HEK293 (cell line): ENCODE data around the gene FRYL.

Experiments used
- CTCF ChIA-PET: fragments of 350-600 bp; formaldehyde crosslinking; extraction: SDS; loops from one replicate; lab custom pipeline; 2021; ENCODE audit warnings: antibody characterized with exemption; lab: Yijun Ruan, JAX
- POLR2A ChIA-PET: fragments of 300-600 bp; formaldehyde crosslinking; extraction: SDS; loops from one replicate; lab custom pipeline; 2020; ENCODE audit warnings: antibody characterized with exemption, inconsistent platforms; lab: Yijun Ruan, JAX
- H3K27ac ChIP-seq: fragments of 200-500 bp; sonication (Bioruptor generic); 2 replicates; pipeline ENCODE4 v1.5.1; 2014; ENCODE audit warnings: low read depth, low read length, control low read depth, inconsistent platforms; ENCODE audit errors: extremely low read depth
- H3K36me3 ChIP-seq, 2 experiments: fragments of 200-500 bp in 1 of 2; sonication (Bioruptor generic) in 1 of 2; 1 replicate in 1 of 2; 2 replicates in 1 of 2; pipeline ENCODE4 v1.5.1; 2014 to 2017; ENCODE audit warnings: inconsistent platforms in 2 of 2, low read length in 2 of 2; ENCODE audit not compliant: control insufficient read depth in 2 of 2, insufficient read depth in 1 of 2
- H3K4me1 ChIP-seq: fragments of 200-500 bp; sonication (Bioruptor generic); 2 replicates; pipeline ENCODE4 v1.5.1; 2014; ENCODE audit warnings: mild to moderate bottlenecking, low read length, inconsistent platforms; ENCODE audit not compliant: control insufficient read depth, insufficient read depth
- H3K4me3 ChIP-seq: 2 replicates; pipeline ENCODE4 v1.5.1; 2011; ENCODE audit warnings: low read depth, mild to moderate bottlenecking, control low read depth, low read length, moderate library complexity
- H3K9me3 ChIP-seq: fragments of 200-500 bp; sonication (Bioruptor generic); 2 replicates; pipeline ENCODE4 v1.5.1; 2014; ENCODE audit warnings: low read depth, low read length, inconsistent platforms; ENCODE audit not compliant: control insufficient read depth, insufficient read depth
- CTCF ChIP-seq: fragments of 450-650 bp; formaldehyde crosslinking; IDR thresholded peaks from 2 replicates; pipeline ENCODE4 v1.5.1; 2016; ENCODE audit warnings: missing biosample characterization, missing genetic modification characterization
- KLF16 ChIP-seq: fragments of 450-650 bp; formaldehyde crosslinking; IDR thresholded peaks from 2 replicates; pipeline ENCODE4 v1.5.1; 2017; ENCODE audit warnings: missing biosample characterization, missing genetic modification characterization
- MZF1 ChIP-seq: fragments of 450-650 bp; formaldehyde crosslinking; IDR thresholded peaks from 2 replicates; pipeline ENCODE4 v1.5.1; 2017; ENCODE audit warnings: missing biosample characterization, missing genetic modification characterization, borderline replicate concordance
- PRDM1 ChIP-seq: fragments of 450-650 bp; formaldehyde crosslinking; IDR thresholded peaks from 2 replicates; pipeline ENCODE4; 2016; ENCODE audit warnings: missing biosample characterization, missing genetic modification characterization
- SCRT1 ChIP-seq: fragments of 450-650 bp; formaldehyde crosslinking; IDR thresholded peaks from 2 replicates; pipeline ENCODE4 v1.5.1; 2016; ENCODE audit warnings: missing biosample characterization, missing genetic modification characterization, borderline replicate concordance
- ZBTB44 ChIP-seq: fragments of 450-650 bp; IDR thresholded peaks from 2 replicates; pipeline ENCODE4 v1.5.1; 2018; ENCODE audit warnings: missing biosample characterization, mild to moderate bottlenecking, missing genetic modification characterization
- ZFP41 ChIP-seq: fragments of 450-650 bp; formaldehyde crosslinking; IDR thresholded peaks from 2 replicates; pipeline ENCODE4 v1.5.1; 2016; ENCODE audit warnings: missing biosample characterization, missing genetic modification characterization, borderline replicate concordance
- ZNF202 ChIP-seq: fragments of 450-650 bp; formaldehyde crosslinking; IDR thresholded peaks from 2 replicates; pipeline ENCODE4 v1.5.1; 2016; ENCODE audit warnings: missing biosample characterization, missing genetic modification characterization, borderline replicate concordance
- ZNF221 ChIP-seq: fragments of 450-650 bp; formaldehyde crosslinking; IDR thresholded peaks from 2 replicates; pipeline ENCODE4 v1.5.1; 2017; ENCODE audit warnings: missing biosample characterization, missing genetic modification characterization, borderline replicate concordance
- ZNF280D ChIP-seq: fragments of 450-650 bp; formaldehyde crosslinking; IDR thresholded peaks from 2 replicates; pipeline ENCODE4 v1.5.1; 2016; ENCODE audit warnings: missing biosample characterization, missing genetic modification characterization
- ZNF302 ChIP-seq: fragments of 450-650 bp; formaldehyde crosslinking; IDR thresholded peaks from 2 replicates; pipeline ENCODE4 v1.5.1; 2016; ENCODE audit warnings: missing biosample characterization, missing genetic modification characterization, low read depth
- ZNF391 ChIP-seq: fragments of 450-650 bp; formaldehyde crosslinking; IDR thresholded peaks from 2 replicates; pipeline ENCODE4 v1.5.1; 2016; ENCODE audit warnings: low read depth, missing biosample characterization, missing genetic modification characterization, borderline replicate concordance
- ZNF449 ChIP-seq: fragments of 450-650 bp; formaldehyde crosslinking; IDR thresholded peaks from 2 replicates; pipeline ENCODE4 v1.5.1; 2017; ENCODE audit warnings: missing biosample characterization, mild to moderate bottlenecking, missing genetic modification characterization, moderate library complexity
- ZNF610 ChIP-seq: fragments of 450-650 bp; formaldehyde crosslinking; IDR thresholded peaks from 2 replicates; pipeline ENCODE4 v1.5.1; 2016; ENCODE audit warnings: missing biosample characterization, missing genetic modification characterization, borderline replicate concordance
- ZNF660 ChIP-seq: fragments of 450-650 bp; IDR thresholded peaks from 2 replicates; pipeline ENCODE4 v1.5.1; 2018; ENCODE audit warnings: missing biosample characterization, mild to moderate bottlenecking, missing genetic modification characterization
- ZNF791 ChIP-seq: fragments of 450-650 bp; formaldehyde crosslinking; IDR thresholded peaks from 2 replicates; pipeline ENCODE4 v1.5.1; 2016; ENCODE audit warnings: missing biosample characterization, missing genetic modification characterization
- TF ChIP-seq, protein P1 (sequence below): fragments of 450-650 bp; formaldehyde crosslinking; IDR thresholded peaks from 2 replicates; pipeline ENCODE4 v1.5.1; 2016; ENCODE audit warnings: missing biosample characterization, missing genetic modification characterization, borderline replicate concordance
- TF ChIP-seq, protein P2 (sequence below): fragments of 450-650 bp; formaldehyde crosslinking; IDR thresholded peaks from 2 replicates; pipeline ENCODE4 v1.5.1; 2016; ENCODE audit warnings: missing biosample characterization, missing genetic modification characterization

The FRYL gene

DNA sequence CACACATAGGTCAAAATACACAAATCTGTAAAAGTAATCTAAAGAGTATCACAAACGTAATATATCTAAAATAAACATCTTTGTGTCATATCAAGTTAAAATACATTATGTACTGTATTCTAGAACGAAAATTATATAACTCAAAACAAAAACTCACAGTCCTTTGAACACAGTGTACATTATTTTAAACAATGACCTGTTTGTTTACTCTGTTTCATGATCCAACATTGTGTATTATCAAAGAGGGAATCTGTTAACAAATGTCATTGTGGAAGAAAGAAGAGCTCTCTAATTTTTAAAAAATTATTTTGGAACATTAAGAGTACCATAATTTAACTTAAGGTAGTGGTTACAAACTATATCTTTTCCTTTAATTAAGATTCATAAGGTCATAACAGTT is 144.1 kb downstream of the FRYL start (continued):
- TF ChIP-seq ZNF449 (tag by site-specific recombination) = no peak
- no peak for TF ChIP-seq SCRT1 (tag by site-specific recombination)
- no peak for TF ChIP-seq CTCF
- no peak for TF ChIP-seq ZFP41 (tag by site-specific recombination)
- TF ChIP-seq ZBTB44 = no peak
- no peak for TF ChIP-seq ZNF280D
- TF ChIP-seq KLF16 (tag by site-specific recombination) = no peak

GRCh38 chr4:48635310-48635709 is 144.8 kb downstream of the FRYL start:
- no peak overlapping the region for H3K27ac ChIP-seq
- CTCF ChIA-PET = interaction anchor here (0.6 kb wide), 1 partner anchor 150 kb away, joined by 3 read pairs; no protein-coding TSS in a partner anchor
- H3K36me3 ChIP-seq = no peaks in the 10 kb centered on the region
- H3K4me3 ChIP-seq = no peak overlapping the region
- TF ChIP-seq ZNF610 (tag by site-specific recombination) (no peak), PRDM1 (tag by site-specific recombination) (peak; percentile 51)
- H3K4me1 ChIP-seq = no peaks in the 10 kb centered on the region
- POLR2A ChIA-PET = interaction anchor here (0.6 kb wide), 1 partner anchor 289 kb away, joined by 3 read pairs; no protein-coding TSS in a partner anchor
- no peaks in the 10 kb centered on the region for H3K9me3 ChIP-seq

GRCh38 chr4:48634688-48635308 is 145.3 kb downstream of the FRYL start:
- POLR2A ChIA-PET = no interaction called here
- Histone ChIP-seq H3K4me1 (no peaks in the 10 kb centered on the region), H3K36me3 (no peaks in the 10 kb centered on the region), H3K9me3 (no peaks in the 10 kb centered on the region), H3K27ac (no peak overlapping the region), H3K4me3 (no peak overlapping the region)
- CTCF ChIA-PET = interaction anchor here (0.6 kb wide), 1 partner anchor 149 kb away, joined by 3 read pairs; no protein-coding TSS in a partner anchor
- TF ChIP-seq ZNF202 (tag by site-specific recombination) = no peak
- TF ChIP-seq, protein P1, sequence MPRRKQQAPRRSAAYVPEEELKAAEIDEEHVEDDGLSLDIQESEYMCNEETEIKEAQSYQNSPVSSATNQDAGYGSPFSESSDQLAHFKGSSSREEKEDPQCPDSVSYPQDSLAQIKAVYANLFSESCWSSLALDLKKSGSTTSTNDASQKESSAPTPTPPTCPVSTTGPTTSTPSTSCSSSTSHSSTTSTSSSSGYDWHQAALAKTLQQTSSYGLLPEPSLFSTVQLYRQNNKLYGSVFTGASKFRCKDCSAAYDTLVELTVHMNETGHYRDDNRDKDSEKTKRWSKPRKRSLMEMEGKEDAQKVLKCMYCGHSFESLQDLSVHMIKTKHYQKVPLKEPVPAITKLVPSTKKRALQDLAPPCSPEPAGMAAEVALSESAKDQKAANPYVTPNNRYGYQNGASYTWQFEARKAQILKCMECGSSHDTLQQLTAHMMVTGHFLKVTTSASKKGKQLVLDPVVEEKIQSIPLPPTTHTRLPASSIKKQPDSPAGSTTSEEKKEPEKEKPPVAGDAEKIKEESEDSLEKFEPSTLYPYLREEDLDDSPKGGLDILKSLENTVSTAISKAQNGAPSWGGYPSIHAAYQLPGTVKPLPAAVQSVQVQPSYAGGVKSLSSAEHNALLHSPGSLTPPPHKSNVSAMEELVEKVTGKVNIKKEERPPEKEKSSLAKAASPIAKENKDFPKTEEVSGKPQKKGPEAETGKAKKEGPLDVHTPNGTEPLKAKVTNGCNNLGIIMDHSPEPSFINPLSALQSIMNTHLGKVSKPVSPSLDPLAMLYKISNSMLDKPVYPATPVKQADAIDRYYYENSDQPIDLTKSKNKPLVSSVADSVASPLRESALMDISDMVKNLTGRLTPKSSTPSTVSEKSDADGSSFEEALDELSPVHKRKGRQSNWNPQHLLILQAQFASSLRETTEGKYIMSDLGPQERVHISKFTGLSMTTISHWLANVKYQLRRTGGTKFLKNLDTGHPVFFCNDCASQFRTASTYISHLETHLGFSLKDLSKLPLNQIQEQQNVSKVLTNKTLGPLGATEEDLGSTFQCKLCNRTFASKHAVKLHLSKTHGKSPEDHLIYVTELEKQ (tag by site-specific recombination) = no peak
- TF ChIP-seq, protein P2, sequence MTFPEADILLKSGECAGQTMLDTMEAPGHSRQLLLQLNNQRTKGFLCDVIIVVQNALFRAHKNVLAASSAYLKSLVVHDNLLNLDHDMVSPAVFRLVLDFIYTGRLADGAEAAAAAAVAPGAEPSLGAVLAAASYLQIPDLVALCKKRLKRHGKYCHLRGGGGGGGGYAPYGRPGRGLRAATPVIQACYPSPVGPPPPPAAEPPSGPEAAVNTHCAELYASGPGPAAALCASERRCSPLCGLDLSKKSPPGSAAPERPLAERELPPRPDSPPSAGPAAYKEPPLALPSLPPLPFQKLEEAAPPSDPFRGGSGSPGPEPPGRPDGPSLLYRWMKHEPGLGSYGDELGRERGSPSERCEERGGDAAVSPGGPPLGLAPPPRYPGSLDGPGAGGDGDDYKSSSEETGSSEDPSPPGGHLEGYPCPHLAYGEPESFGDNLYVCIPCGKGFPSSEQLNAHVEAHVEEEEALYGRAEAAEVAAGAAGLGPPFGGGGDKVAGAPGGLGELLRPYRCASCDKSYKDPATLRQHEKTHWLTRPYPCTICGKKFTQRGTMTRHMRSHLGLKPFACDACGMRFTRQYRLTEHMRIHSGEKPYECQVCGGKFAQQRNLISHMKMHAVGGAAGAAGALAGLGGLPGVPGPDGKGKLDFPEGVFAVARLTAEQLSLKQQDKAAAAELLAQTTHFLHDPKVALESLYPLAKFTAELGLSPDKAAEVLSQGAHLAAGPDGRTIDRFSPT (tag by site-specific recombination) = no peak
- no peak for TF ChIP-seq MZF1
- no peak for TF ChIP-seq ZNF302 (tag by site-specific recombination)
- TF ChIP-seq ZNF791 (tag by site-specific recombination) = no peak
- no peak for TF ChIP-seq ZNF391 (tag by site-specific recombination)
- TF ChIP-seq ZNF221 (tag by site-specific recombination) = no peak
- TF ChIP-seq ZNF660 = no peak
